Left colon (tissue), 2 donors: ENCODE data around the gene AMZ1. TPM values are rescaled to one million over a fixed set of nuclear protein-coding genes. Genes with fewer than 3 reads are reported as not detected.

ENCODE experiments used
- ATAC-seq: fragments of 200-7000 bp; cut with Tn5 transposase; one replicate; pipeline ENCODE4 v1.9.1; 2020; ENCODE audit warnings: mild to moderate bottlenecking, moderate library complexity
- DNase-seq, 2 donors: peaks; one replicate each; pipeline ENCODE4 v3.0.0-alpha.2; 2020
- intact Hi-C, 2 donors: fragments of 100-400 bp; cut with DNase I in 1 of 2; cut with micrococcal nuclease in 1 of 2; formaldehyde crosslinking; loops; one replicate each; pipeline versions ENCODE4 v1.11.2 to v1.14.0; 2022; cut with DNase I, micrococcal nuclease
- long read RNA-seq: library from polyadenylated mRNA; unstranded; transcript quantifications from one replicate; pipeline ENCODE4 v2.0.0, GENCODE V29; 2021
- total RNA-seq, 2 donors: library from RNA; stranded (reverse); fragmentation: NEBNext Ultra II Directional; extraction: Animal tissue kit (Norgen Biotek cat#: 25700); gene quantifications; one replicate each; pipeline ENCODE4 v1.2.1, GENCODE V29; 2021
- donor health status: DM: no; HTN: no; CAD: no.
- donor health status: DM: yes; HTN: yes; CAD: no.

The AMZ1 gene
- total RNA-seq, result under 1 TPM in 1 of 2 donors, not detected in 1; 0.28 TPM
- long read RNA-seq, partial matches to known transcripts, result 0 of 2 reads
- long read RNA-seq, other reads (novel, unspliced or antisense), result 2 of 2 reads

GRCh38 chr7:2687881-2688318 lies at the start of gene AMZ1:
Gene AMZ1, plus strand, starts transcription at chr7:2688202. Its CDS starts 12,250 bp downstream, at chr7:2700452.
- intact Hi-C loops, result no loop called here

GRCh38 chr7:2638224-2638991 lies 49.6 kb upstream of the AMZ1 start:
- ATAC-seq (no peak), DNase-seq (peak in 1 of 2 donors; percentile 20)
- intact Hi-C loops, result no loop called here

More at GRCh38 chr7:2687881-2688318, at the start of gene AMZ1:
- DNase-seq, result no peak
- ATAC-seq, result peak; percentile 28

- intact Hi-C loops, result no loop called here
- DNase-seq (no peak), ATAC-seq (no peak)
Measured at GRCh38 chr7:2639181-2639681, 48.8 kb upstream of the AMZ1 start.

GRCh38 chr7:2639695-2640481 lies 48.1 kb upstream of the AMZ1 start:
- intact Hi-C loops, result no loop called here
- ATAC-seq, result no peak
- peak in 1 of 2 donors; percentile 21 for DNase-seq

- peak; percentile 56 for ATAC-seq
- DNase-seq, result peak in 1 of 2 donors; percentile 41
- intact Hi-C loops, result no loop called here
Measured at GRCh38 chr7:2640482-2640830, 47.5 kb upstream of the AMZ1 start.

GRCh38 chr7:2640846-2641316 lies 47.1 kb upstream of the AMZ1 start:
- peak in 1 of 2 donors; percentile 25 for DNase-seq
- peak; percentile 33 for ATAC-seq
- intact Hi-C loops, result no loop called here

GRCh38 chr7:2641406-2642393 lies 46.3 kb upstream of the AMZ1 start:
- DNase-seq (peak; percentile 66 to 72), ATAC-seq (peak; percentile 16)
- intact Hi-C loops, result no loop called here

- DNase-seq, result peak in 1 of 2 donors; percentile 30
Measured at GRCh38 chr7:2643386-2644219, 44.4 kb upstream of the AMZ1 start.

GRCh38 chr7:2644220-2644561 lies 43.8 kb upstream of the AMZ1 start:
- no peak for DNase-seq
- intact Hi-C loops, result no loop called here
- no peak for ATAC-seq

More at GRCh38 chr7:2643386-2644219, 44.4 kb upstream of the AMZ1 start:
- intact Hi-C loops, result no loop called here
- peak; percentile 7 for ATAC-seq

- intact Hi-C loops, result no loop called here
- DNase-seq (peak in 1 of 2 donors; percentile 41), ATAC-seq (peak; percentile 61)
Measured at GRCh38 chr7:2644562-2645273, 43.3 kb upstream of the AMZ1 start.

GRCh38 chr7:2645274-2645868 lies 42.6 kb upstream of the AMZ1 start:
- intact Hi-C loops, result no loop called here
- peak in 1 of 2 donors; percentile 38 for DNase-seq
- no peak for ATAC-seq

- ATAC-seq (no peak), DNase-seq (no peak)
- intact Hi-C loops, result no loop called here
Measured at GRCh38 chr7:2646336-2646679, 41.7 kb upstream of the AMZ1 start.

GRCh38 chr7:2646680-2647571 lies 41.1 kb upstream of the AMZ1 start:
- DNase-seq (no peak), ATAC-seq (no peak)
- intact Hi-C loops, result no loop called here

- intact Hi-C loops, result no loop called here
- no peak for ATAC-seq
Measured at GRCh38 chr7:2647594-2648172, 40.3 kb upstream of the AMZ1 start.

GRCh38 chr7:2649139-2649838 lies 38.7 kb upstream of the AMZ1 start:
- DNase-seq, result no peak
- ATAC-seq, result no peak
- intact Hi-C loops, result no loop called here

More at GRCh38 chr7:2647594-2648172, 40.3 kb upstream of the AMZ1 start:
- DNase-seq, result no peak
